Mucosa of descending colon (tissue), 3 donors: Measurements from ENCODE around the gene PRKRIP1. TPM values are rescaled to one million over a fixed set of nuclear protein-coding genes. Genes with fewer than 3 reads are reported as not detected.

Source experiments
- ATAC-seq: fragments of 200-7000 bp; cut with Tn5 transposase; one replicate; pipeline ENCODE4 v1.9.1; 2020; ENCODE audit warnings: mild to moderate bottlenecking, moderate library complexity
- DNase-seq, 3 donors: peaks; one replicate each; pipeline ENCODE4 v3.0.0-alpha.2; 2020
- H3K36me3 ChIP-seq: fragments of 200-600 bp; one replicate; pipeline ENCODE4 v1.8.0; 2021; ENCODE audit warnings: low read depth, mild to moderate bottlenecking
- H3K4me1 ChIP-seq: fragments of 200-600 bp; one replicate; pipeline ENCODE4 v1.8.0; 2021; ENCODE audit warnings: low read depth, mild to moderate bottlenecking
- H3K4me3 ChIP-seq: fragments of 200-600 bp; one replicate; pipeline ENCODE4 v1.8.0; 2021; ENCODE audit warnings: mild to moderate bottlenecking
- H3K9me3 ChIP-seq: fragments of 200-600 bp; one replicate; pipeline ENCODE4 v1.8.0; 2021; ENCODE audit warnings: mild to moderate bottlenecking
- intact Hi-C, 2 donors: fragments of 100-400 bp; cut with DNase I in 1 of 2; cut with micrococcal nuclease in 1 of 2; formaldehyde crosslinking; loops; one replicate each; pipeline versions ENCODE4 v1.11.0 to v1.11.1; 2022; cut with DNase I, micrococcal nuclease
- total RNA-seq, 3 donors: library from RNA; stranded (reverse); fragmentation: NEBNext Ultra II Directional in 2 of 3; extraction: Animal tissue kit (Norgen Biotek cat#: 25700) in 2 of 3; gene quantifications; one replicate each; pipeline versions ENCODE4 v1.2.1 to v1.2.4, GENCODE V29; 2021 to 2023
- TF ChIP-seq, protein P1 (sequence below): fragments of 200-600 bp; IDR thresholded peaks from one replicate; pipeline ENCODE4 v1.8.0; 2022; ENCODE audit warnings: antibody characterized with exemption, mild to moderate bottlenecking
- donor health status: DM: no; HTN: no; CAD: no; lungs with moderate emphysema.
- donor health status: DM: no; HTN: no; CAD: no.
- donor health status: DM: no; HTN: yes; CAD: no.

The PRKRIP1 gene
- total RNA-seq, 3 donors from 2014 or later = 15.1 to 24.1 (median 18.6) TPM

DNA sequence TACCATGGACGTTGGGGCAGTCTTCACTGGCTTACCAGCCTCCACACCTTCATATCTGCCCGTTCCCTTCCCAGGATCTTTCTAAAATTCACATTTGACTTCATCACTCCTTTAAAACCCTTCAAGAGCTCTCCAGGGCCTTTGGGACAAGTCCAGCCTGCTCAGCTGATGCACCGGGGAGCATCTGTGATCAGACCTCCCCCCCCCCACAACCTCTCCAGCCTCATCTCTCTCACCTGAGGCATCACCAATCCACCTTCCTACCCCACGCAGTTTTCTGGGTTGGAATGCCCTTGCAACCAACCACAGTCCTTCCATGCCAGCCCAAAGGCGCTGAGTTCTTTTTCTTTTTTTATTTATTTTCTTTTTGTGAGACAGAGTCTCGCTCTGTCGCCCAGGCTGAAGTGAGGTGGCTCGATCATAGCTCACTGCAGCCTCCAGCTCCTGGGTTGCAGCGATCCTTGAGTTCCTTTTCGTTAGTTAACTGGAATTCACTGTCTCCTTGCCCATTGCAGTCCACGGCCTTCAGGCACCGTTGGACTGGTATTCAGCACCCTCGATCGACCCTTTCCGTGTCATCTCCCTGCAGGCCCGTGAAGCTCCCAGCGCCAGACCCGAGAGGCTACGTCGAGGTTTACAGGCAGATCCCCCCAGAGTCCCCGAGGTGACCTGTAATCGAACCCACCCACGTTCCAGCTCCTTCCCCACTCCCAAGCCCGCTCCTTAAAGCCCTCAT, 67.8 kb downstream of the PRKRIP1 start:
- peaks cover 9% of the 10 kb centered on the region for H3K4me1 ChIP-seq
- DNase-seq (no peak), ATAC-seq (peak; percentile 24)
- H3K4me3 ChIP-seq = peak overlapping the region; percentile 74
- no peaks in the 10 kb centered on the region for H3K36me3 ChIP-seq
- intact Hi-C loops = no loop called here
- TF ChIP-seq, protein P1, sequence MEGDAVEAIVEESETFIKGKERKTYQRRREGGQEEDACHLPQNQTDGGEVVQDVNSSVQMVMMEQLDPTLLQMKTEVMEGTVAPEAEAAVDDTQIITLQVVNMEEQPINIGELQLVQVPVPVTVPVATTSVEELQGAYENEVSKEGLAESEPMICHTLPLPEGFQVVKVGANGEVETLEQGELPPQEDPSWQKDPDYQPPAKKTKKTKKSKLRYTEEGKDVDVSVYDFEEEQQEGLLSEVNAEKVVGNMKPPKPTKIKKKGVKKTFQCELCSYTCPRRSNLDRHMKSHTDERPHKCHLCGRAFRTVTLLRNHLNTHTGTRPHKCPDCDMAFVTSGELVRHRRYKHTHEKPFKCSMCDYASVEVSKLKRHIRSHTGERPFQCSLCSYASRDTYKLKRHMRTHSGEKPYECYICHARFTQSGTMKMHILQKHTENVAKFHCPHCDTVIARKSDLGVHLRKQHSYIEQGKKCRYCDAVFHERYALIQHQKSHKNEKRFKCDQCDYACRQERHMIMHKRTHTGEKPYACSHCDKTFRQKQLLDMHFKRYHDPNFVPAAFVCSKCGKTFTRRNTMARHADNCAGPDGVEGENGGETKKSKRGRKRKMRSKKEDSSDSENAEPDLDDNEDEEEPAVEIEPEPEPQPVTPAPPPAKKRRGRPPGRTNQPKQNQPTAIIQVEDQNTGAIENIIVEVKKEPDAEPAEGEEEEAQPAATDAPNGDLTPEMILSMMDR = no peak
- no peaks in the 10 kb centered on the region for H3K9me3 ChIP-seq

- TF ChIP-seq, protein P1 = peak; percentile 7
- H3K9me3 ChIP-seq = no peaks in the 10 kb centered on the region
- intact Hi-C loops = no loop called here
- DNase-seq (peak; percentile 95 to 97 (median 96)), ATAC-seq (peak; percentile 98)
- H3K36me3 ChIP-seq = no peaks in the 10 kb centered on the region
- H3K4me1 ChIP-seq = peaks cover 10% of the 10 kb centered on the region
- H3K4me3 ChIP-seq = peak within 1 kb of the TSS; percentile 74
Observed at GRCh38 chr7:102464577-102465280, 68.6 kb downstream of the PRKRIP1 start, which contains the start of the genes ALKBH4 and LRWD1. Gene ALKBH4, minus strand, starts transcription at chr7:102464863. Its CDS starts 27 bp downstream, at chr7:102464836. Gene LRWD1, plus strand, starts transcription at chr7:102464984. Its CDS starts 97 bp downstream, at chr7:102465081.

DNA sequence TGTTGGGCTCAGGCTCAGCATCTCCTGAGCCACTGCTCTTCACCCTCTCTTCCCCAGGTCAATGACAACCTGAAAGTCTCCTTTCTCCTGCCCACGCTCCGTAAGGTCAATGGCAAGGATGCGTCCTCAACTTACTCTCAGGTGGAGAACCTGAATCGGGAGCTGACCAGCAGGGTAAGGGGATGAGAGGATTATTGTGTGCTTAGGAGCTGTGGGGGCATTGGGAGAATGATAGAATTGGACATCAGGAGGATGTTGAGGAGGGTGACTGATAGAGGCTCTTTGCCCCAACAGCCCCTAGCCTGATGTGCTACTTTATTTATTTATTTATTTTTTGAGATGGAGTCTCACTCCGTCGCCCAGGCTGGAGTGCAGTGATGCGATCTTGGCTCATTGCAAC, 69.9 kb downstream of the PRKRIP1 start:
- ATAC-seq = no peak
- Histone ChIP-seq H3K4me3 (no peak overlapping the region), H3K4me1 (peaks cover 20% of the 10 kb centered on the region), H3K36me3 (no peaks in the 10 kb centered on the region), H3K9me3 (no peaks in the 10 kb centered on the region)
- TF ChIP-seq, protein P1 = no peak
- intact Hi-C loops = no loop called here
- no peak for DNase-seq

DNA sequence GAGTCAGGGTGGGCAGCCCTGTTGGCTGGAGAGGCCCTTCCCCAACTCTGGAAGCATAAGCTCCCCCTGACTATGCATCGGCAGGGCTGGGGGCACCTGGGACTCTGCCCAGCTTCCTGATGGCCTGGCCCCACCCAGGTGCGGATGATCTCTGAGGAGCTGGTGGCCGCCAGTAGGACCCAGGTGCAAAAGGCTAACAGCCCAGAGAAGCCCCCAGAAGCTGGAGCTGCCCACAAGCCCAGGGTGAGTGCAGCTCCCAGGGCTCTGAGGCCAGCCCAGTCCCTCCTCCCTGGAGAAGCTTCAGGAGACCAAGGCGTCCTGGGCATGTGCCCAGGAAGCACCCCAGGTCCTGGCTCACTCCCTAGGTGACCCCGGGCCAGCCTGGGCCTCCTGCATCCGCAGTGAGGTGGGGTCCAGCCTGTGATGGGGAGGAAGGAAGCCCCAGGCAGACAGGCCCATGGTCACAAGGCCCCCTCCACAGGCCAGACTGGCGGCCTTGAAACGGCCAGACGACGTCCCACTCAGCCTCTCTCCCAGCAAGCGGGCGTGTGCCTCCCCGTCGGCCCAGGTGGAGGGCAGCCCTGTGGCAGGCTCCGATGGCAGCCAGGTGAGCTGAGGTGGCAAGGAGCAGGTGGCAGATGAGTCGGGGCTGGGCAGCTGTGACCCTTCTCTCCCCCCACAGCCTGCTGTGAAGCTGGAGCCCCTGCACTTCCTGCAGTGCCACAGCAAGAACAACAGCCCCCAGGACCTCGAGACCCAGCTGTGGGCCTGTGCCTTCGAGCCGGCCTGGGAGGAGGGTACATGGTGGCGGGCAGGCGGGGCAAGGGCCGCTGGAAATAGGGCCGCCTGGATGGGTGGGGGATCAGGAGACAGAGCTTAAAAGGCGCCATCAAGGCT, 71.7 kb downstream of the PRKRIP1 start:
- DNase-seq = peak in 1 of 3 donors; percentile 51
- intact Hi-C loops = no loop called here
- peaks cover 20% of the 10 kb centered on the region for H3K4me1 ChIP-seq
- no peaks in the 10 kb centered on the region for H3K36me3 ChIP-seq
- no peak overlapping the region for H3K4me3 ChIP-seq
- H3K9me3 ChIP-seq = no peaks in the 10 kb centered on the region
- no peak for ATAC-seq
- TF ChIP-seq, protein P1 = no peak
